HepG2 (cell line): ENCODE results near the gene SGF29. TPM values are rescaled to one million over a fixed set of nuclear protein-coding genes. Genes with fewer than 3 reads are reported as not detected.
A peak's percentile ranks its signal among the peaks of the same experiment; 100 is the strongest.

Source experiments
- E2F1 ChIP-seq: sonication (generic); formaldehyde crosslinking; IDR thresholded peaks from 2 replicates; pipeline ENCODE4 v1.5.0; 2020; ENCODE audit warnings: missing genetic modification reagents
- FUBP1 ChIP-seq: sonication (generic); formaldehyde crosslinking; IDR thresholded peaks from 2 replicates; pipeline ENCODE4 v1.5.1; 2020; ENCODE audit warnings: missing genetic modification reagents, mild to moderate bottlenecking, borderline replicate concordance
- HNRNPH1 ChIP-seq: fragments of 200-400 bp; formaldehyde crosslinking; optimal IDR thresholded peaks from 2 replicates; pipeline ENCODE3; 2017; ENCODE audit warnings: mild to moderate bottlenecking, low read depth, low read length
- LBX2 ChIP-seq: sonication (generic); formaldehyde crosslinking; IDR thresholded peaks from 2 replicates; pipeline ENCODE4 v1.5.0; 2020; ENCODE audit warnings: missing genetic modification reagents, mild to moderate bottlenecking, borderline replicate concordance
- MAZ ChIP-seq, 2 experiments: sonication (generic) in 1 of 2; formaldehyde crosslinking in 1 of 2; IDR thresholded peaks; 2 replicates each; pipeline versions ENCODE4 v1.5.0 to v1.6.1; 2012 to 2020; ENCODE audit warnings: low read depth in 2 of 2, mild to moderate bottlenecking in 2 of 2, borderline replicate concordance in 1 of 2, improper control_type of control experiment in 1 of 2, low read length in 1 of 2, missing genetic modification reagents in 1 of 2, moderate library complexity in 1 of 2
- MIXL1 ChIP-seq: IDR thresholded peaks from 2 replicates; pipeline ENCODE4 v1.6.1; 2016
- MXD1 ChIP-seq: sonication (generic); formaldehyde crosslinking; IDR thresholded peaks from 2 replicates; pipeline ENCODE4 v1.4.0; 2020; ENCODE audit warnings: mild to moderate bottlenecking, missing genetic modification reagents
- NCOA2 ChIP-seq: sonication (generic); formaldehyde crosslinking; IDR thresholded peaks from 2 replicates; pipeline ENCODE4 v1.8.0; 2022; ENCODE audit warnings: inconsistent platforms
- NFYB ChIP-seq: sonication (generic); formaldehyde crosslinking; IDR thresholded peaks from 2 replicates; pipeline ENCODE4 v1.4.0; 2020; ENCODE audit warnings: missing genetic modification reagents
- PITX1 ChIP-seq: sonication (generic); formaldehyde crosslinking; IDR thresholded peaks from 2 replicates; pipeline ENCODE4 v1.5.1; 2020; ENCODE audit warnings: mild to moderate bottlenecking, missing genetic modification reagents
- SNAPC5 ChIP-seq: sonication (generic); formaldehyde crosslinking; IDR thresholded peaks from 2 replicates; pipeline ENCODE4 v1.8.1; 2023; ENCODE audit warnings: mild to moderate bottlenecking, missing genetic modification reagents, borderline replicate concordance
- TBL1XR1 ChIP-seq: fragments of 150-350 bp; IDR thresholded peaks from 2 replicates; pipeline ENCODE4 v1.6.1; 2014; ENCODE audit warnings: borderline replicate concordance, low read length; ENCODE audit not compliant: partially characterized antibody
- ZFP36 ChIP-seq: fragments of 150-350 bp; IDR thresholded peaks from 2 replicates; pipeline ENCODE4 v1.6.1; 2018; ENCODE audit warnings: borderline replicate concordance, low read length, low read depth; ENCODE audit not compliant: partially characterized antibody
- ZFP90 ChIP-seq: sonication (generic); formaldehyde crosslinking; IDR thresholded peaks from 2 replicates; pipeline ENCODE4 v1.8.0; 2022; ENCODE audit warnings: missing genetic modification reagents, mild to moderate bottlenecking, inconsistent platforms, borderline replicate concordance
- ZNF121 ChIP-seq: sonication (generic); formaldehyde crosslinking; IDR thresholded peaks from 2 replicates; pipeline ENCODE4 v1.5.0; 2020; ENCODE audit warnings: mild to moderate bottlenecking, missing genetic modification reagents
- ZNF124 ChIP-seq: sonication (generic); formaldehyde crosslinking; IDR thresholded peaks from 2 replicates; pipeline ENCODE4 v1.4.0; 2020; ENCODE audit warnings: missing genetic modification reagents
- ZNF335 ChIP-seq: sonication (generic); formaldehyde crosslinking; IDR thresholded peaks from 2 replicates; pipeline ENCODE4 v1.4.0; 2020; ENCODE audit warnings: missing genetic modification reagents
- ZNF503 ChIP-seq: sonication (generic); formaldehyde crosslinking; IDR thresholded peaks from 2 replicates; pipeline ENCODE4 v1.4.0; 2020; ENCODE audit warnings: missing genetic modification reagents
- ZNF761 ChIP-seq: sonication (generic); formaldehyde crosslinking; conservative IDR thresholded peaks from 2 replicates; pipeline ENCODE4 v1.4.0; 2020; ENCODE audit warnings: mild to moderate bottlenecking, missing genetic modification reagents
- polyA plus RNA-seq, 8 experiments: library from polyadenylated mRNA; depleted of rRNA in 3 of 8; stranded (reverse) in 7 of 8; unstranded in 1 of 8; fragments of >200 nt; fragmentation: Illumina TruSeq in 4 of 8; extraction: Trizol in 4 of 8; gene quantifications; 2 replicates each; pipeline versions ENCODE4 v1.2.1 to v1.2.3, GENCODE V29; 2011 to 2016; ENCODE audit warnings: low read depth in 4 of 8, missing spikeins in 1 of 8, mixed read lengths in 1 of 8; ENCODE audit not compliant: insufficient read depth in 1 of 8
- total RNA-seq, 5 experiments: library from RNA; depleted of rRNA; stranded (reverse); fragments of >200 nt; fragmentation: Illumina TruSeq; extraction: Trizol; gene quantifications; 2 replicates each; pipeline ENCODE4 v1.2.3, GENCODE V29; 2016; ENCODE audit warnings: low read depth in 1 of 5
- TF ChIP-seq, protein P1 (sequence below): sonication (generic); formaldehyde crosslinking; IDR thresholded peaks from 2 replicates; pipeline ENCODE4 v1.4.0; 2020; ENCODE audit warnings: low read depth, mild to moderate bottlenecking, missing genetic modification reagents

The SGF29 gene
- total and polyA plus RNA-seq, 2 of the 13 experiments (the other 11 are each of a cell fraction or from before 2014, with no cell fraction given), result 5.0 to 29.4 TPM

DNA sequence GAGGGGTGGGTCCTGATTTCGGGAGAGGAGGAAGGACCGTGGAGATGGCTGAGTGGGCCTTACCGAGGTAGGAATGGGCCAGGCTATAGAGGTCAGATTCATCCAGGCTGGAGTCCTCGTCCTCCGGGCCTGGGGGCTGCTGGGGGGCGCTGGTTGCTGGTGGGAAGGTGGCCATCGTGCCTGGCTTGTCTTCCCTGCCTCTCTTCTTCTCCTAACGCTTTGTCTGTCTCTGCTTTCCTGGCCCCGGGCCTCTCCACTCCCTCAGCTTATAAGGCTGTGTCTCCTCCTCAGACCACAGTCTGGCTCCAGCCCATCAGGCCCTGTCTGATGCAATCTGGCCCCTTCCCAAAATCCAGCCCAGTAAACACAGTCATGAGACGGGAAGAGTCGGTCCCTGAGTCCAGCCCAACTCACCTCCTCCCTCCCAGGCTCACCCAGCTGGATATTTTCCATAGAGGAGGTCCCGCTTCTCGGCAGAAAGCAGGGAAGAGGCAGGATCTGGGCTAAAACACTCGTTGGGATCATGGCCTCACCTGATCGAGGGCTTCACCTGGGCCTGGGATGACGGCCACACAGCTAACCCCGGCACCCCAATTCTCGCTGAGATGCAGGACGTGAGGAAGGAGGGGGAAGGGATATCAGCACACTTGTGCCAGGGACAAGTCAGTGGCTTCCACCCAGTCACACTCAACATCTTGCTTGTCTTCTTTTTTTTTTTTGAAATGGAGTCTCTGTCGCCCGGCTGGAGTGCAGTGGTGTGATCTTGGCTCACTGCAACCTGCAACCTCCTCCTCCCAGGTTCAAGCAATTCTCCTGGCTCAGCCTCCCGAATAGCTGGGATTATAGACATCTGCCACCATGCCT lies 14.8 kb upstream of the SGF29 start, which contains the start of gene NUPR1 (continued):
- TF ChIP-seq ZFP90 (peak; percentile 81; the same call in 1 of the 2 replicates), NFYB (CRISPR knock-in tag) (no peak), FUBP1 (CRISPR knock-in tag) (no peak), ZNF121 (CRISPR knock-in tag) (peak; percentile 64), LBX2 (peak; percentile 73; the same call in 1 of the 2 replicates), MIXL1 (CRISPR knock-in tag) (0 out of 2 replicates have a peak, but pooled peaks have one; percentile 9), PITX1 (CRISPR knock-in tag) (peak; percentile 43; the same call in 1 of the 2 replicates), TBL1XR1 (no peak), MXD1 (CRISPR knock-in tag) (no peak; the same call in 1 of the 2 replicates), ZNF335 (0 out of 2 replicates have a peak, but pooled peaks have one; percentile 54), ZNF124 (CRISPR knock-in tag) (no peak), E2F1 (CRISPR knock-in tag) (0 out of 2 replicates have a peak, but pooled peaks have one; percentile 38), SNAPC5 (no peak), MAZ (IDR thresholded peaks at IDR 0.05; ENCODE audit: borderline replicate concordance, low read depth, low read length) (no peak), MAZ (CRISPR knock-in tag; IDR thresholded peaks at IDR 0.05; ENCODE audit: low read depth) (peak; percentile 47; the same call in 1 of the 2 replicates), ZNF761 (CRISPR knock-in tag) (peak; percentile 28; the same call in 1 of the 2 replicates), ZFP36 (no peak), HNRNPH1 (peak; percentile 77), ZNF503 (CRISPR knock-in tag) (0 out of 2 replicates have a peak, but pooled peaks have one; percentile 18), NCOA2 (CRISPR knock-in tag) (peak; percentile 76)
- TF ChIP-seq, protein P1, sequence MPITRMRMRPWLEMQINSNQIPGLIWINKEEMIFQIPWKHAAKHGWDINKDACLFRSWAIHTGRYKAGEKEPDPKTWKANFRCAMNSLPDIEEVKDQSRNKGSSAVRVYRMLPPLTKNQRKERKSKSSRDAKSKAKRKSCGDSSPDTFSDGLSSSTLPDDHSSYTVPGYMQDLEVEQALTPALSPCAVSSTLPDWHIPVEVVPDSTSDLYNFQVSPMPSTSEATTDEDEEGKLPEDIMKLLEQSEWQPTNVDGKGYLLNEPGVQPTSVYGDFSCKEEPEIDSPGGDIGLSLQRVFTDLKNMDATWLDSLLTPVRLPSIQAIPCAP (CRISPR knock-in tag), result no peak
